Activated T-helper 1 cell treated with Interleukin-2 at 50 U/mL for 16 hours (primary cell): ENCODE results near the gene SMARCD2.
A peak's percentile ranks its signal among the peaks of the same experiment; 100 is the strongest.
"Not testable (repeated sequence)": the region's sequence is repeated elsewhere in the genome, so short reads cannot be mapped to it uniquely, and the experiment has no call there.

Source experiments
- DNase-seq: peaks from one replicate; pipeline ENCODE4 v3.0.0-alpha.2; 2020; ENCODE audit warnings: low read depth

SMARCD2 gene

DNA sequence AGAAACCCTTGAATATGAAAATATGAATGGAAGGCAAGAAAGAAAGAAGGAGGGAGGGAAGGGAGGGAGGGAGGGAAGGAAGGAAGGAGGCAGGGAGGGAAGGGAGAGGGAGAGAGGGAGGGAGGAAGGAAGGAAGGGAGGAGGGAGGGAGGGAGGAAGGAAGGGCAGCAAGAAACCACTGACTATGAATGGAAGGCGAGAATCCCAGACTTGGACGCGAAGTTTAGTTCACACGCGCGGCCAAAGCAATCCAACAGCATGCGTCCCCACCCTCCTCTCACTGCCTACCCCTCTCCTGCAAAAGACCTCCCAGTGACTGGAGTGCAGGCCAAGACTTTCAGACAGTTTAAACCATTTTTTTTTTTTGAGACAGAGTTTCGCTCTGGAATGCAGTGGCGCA lies 7.9 kb upstream of the SMARCD2 start:
- no peak for DNase-seq

GRCh38 chr17:63848834-63849689 lies 6.6 kb upstream of the SMARCD2 start:
- DNase-seq: peak; percentile 87

GRCh38 chr17:63847525-63848249 lies 5.2 kb upstream of the SMARCD2 start:
- no peak for DNase-seq

DNA sequence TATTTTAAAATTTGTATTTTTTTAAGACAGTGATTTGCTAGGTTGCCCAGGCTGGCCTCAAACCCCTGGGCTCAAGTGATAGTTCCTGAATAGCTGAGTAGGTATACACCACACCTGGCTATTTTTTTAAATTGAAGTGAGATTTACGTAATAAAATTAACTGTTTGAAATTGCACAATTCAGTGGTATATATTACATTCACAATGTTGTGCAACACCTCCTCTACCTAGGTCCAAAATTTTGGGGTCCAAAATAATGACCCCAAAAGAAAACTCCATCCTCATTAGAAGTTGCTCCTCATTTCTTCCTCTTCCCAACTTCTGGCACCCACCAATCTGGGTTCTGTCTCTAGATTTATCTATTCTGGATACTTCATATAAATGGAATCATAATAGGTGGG lies 3.0 kb upstream of the SMARCD2 start:
- no peak for DNase-seq

- DNase-seq: no peak
Measured at GRCh38 chr17:63843910-63844677, 1.6 kb upstream of the SMARCD2 start.

GRCh38 chr17:63843387-63843888 lies 953 bp upstream of the SMARCD2 start:
- not testable (repeated sequence) for DNase-seq

- no peak for DNase-seq
Measured at GRCh38 chr17:63842173-63842539, 329 bp downstream of the SMARCD2 start.

GRCh38 chr17:63841350-63842172 lies 924 bp downstream of the SMARCD2 start:
- DNase-seq: no peak

DNA sequence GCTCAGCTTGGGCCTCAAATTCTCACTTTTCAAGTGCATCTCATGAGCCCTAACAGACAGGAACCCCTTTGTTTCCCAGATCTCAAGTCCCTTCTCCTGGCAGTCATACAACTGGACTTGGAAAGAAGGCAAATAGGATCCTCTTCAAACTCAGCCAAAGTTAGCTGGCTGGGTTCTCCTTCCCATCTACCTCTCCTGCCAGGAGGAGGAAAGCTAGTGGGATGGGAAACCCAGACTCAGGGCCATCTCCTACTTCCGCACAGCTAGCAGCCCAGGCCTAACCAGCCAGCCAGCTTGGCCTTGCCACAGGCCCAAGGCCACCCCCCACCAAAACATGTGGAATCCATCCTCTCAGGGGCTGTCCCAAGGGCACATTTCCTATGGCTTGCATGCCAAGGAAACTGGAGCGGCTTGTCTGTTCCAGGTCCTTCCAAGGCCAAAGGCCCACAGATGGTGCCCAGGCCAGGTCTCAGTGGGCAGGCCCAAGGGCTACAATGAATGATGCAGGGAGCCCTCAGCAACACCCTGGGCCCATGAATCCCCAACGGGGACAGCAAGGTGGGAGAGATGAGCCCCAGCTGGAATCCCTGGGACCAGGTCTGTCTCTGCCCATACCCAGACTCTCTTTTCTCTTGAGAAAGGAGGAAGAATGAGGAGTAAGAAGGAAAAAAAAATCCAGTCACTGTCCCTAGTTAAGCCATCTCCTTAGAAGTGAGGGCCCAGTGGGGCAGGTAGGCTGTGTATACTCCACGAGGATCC lies 1.7 kb downstream of the SMARCD2 start:
- no peak for DNase-seq

DNA sequence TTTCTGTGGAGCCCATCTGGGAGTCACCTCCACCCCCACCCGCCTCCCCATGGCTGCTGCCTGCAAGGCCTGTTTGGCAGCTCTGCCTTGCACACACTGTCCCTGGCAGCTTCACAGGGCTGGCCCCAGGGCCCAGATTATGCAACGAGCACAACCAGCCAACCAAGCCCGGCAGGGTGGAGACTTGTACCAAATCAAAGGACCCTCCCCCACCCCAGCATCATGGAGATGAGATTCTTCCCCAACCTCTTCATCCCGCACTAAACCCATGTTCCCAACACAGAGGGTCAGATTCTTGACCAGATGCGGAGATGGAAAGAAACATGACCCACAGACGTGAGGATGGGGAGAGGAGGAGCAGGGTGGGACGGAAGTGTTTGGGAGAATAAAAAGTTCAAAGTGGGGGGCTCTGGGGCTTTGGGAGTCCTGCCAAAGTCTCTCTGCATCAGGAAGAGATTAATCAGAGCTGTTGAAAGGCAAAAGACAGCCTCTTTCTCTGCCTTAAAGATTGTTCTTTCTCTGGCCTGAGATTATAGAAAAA lies 3.8 kb downstream of the SMARCD2 start:
- DNase-seq: no peak

- DNase-seq: no peak
Measured at GRCh38 chr17:63837962-63838600, 4.4 kb downstream of the SMARCD2 start.

DNA sequence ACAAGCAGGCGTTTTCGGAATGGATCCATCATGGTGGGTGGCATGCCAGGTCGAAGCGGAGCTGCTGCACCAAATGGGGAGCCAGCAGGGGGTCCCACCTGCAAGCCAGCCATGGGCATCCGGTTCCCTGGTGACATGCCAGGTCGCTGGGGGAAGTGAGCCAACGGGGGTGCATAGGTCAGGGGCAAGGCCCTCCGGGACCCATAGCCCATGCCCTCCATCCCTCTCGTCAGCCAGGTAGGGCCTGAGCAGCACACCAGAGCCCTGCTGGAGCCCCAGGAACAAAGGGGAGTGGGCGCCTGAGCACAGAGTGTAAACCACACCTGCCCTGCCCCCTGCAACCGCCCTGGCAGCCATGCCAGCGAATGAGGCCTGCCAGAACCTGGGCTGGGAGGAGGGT lies 5.0 kb downstream of the SMARCD2 start:
- DNase-seq: no peak

DNA sequence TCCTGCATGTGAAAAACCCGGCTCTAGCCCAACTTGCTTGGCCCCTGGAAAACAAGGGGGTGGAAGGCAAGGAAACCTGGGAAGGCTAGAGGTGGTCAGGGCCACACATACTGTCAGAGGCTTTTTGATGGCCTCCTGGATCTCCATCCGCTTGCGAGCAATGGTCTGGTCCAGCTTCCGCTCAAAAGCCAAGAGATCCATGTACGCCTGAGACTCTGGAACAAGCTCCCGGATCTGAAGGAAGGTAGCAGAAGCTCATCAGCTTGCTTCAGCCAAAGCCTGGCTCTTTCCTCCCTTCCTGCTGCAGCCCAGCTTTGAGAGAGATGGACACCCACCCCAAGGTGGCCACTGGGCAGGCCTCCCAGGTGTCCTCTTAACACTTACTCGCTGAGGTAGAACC lies 5.7 kb downstream of the SMARCD2 start:
- DNase-seq: no peak

DNA sequence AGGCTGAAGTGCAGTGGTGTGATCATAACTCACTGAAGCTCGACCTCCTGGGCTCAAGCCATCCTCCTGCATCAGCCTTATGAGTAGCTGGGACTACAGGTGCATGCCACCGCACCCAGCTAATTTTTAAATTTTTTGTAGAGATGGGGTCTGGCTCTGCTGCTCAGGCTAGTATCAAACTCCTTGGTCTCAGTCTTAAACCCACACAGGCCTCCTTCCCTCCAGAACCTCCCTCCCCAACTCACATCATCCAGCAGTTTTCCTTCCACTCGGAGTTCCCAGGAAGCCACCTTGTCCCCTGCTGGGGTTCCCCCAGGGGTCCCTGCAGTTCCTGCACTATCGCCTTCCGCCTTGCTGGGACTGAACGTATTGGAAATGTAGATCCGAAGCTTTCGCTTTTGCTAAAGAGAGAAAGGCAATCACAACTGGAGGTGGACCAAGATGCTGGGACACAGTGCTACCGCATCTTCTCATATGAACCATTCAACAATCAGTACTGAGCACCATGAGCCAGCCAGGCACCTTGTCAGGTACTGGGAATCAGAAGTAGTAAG lies 7.2 kb downstream of the SMARCD2 start:
- no peak for DNase-seq

DNA sequence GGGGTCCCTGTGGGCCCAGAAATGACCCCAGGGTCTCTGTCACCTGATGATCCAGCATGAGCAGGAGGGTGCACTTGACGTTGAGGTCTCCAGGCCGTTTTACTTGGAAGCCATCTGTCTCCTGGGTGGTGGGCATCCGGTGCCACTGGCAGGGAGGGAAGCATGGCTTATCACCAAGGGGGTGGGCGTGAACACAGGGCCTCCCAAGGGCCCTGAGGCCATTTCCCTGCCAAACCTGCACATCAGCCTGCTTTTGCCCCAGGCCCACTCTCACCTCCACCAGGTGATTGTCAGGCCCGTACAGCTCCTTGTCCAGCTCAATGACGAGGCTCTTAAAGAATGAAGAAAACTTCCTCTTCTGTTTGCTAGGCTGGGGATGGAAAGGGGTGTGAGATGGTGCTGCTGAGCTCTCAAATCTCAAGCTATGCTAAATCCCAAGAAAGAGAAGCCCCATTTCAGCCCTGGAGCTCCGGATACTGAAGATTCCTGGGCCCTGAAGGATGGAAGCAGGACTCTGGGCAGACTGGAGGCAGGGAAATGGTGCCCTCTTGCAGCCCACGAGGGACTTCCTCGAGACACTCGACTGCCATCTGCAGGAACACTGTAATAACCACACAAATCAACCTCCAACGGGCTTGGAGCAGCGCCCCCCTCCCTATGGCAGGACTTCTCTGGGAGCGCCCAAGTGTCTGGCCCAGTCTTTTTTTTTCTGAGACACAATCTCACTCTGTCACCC lies 7.9 kb downstream of the SMARCD2 start:
- peak; percentile 49 for DNase-seq

GRCh38 chr17:63833741-63834373 lies 8.6 kb downstream of the SMARCD2 start:
- DNase-seq: no peak

- no peak for DNase-seq
Measured at GRCh38 chr17:63833026-63833740, 9.3 kb downstream of the SMARCD2 start.

DNA sequence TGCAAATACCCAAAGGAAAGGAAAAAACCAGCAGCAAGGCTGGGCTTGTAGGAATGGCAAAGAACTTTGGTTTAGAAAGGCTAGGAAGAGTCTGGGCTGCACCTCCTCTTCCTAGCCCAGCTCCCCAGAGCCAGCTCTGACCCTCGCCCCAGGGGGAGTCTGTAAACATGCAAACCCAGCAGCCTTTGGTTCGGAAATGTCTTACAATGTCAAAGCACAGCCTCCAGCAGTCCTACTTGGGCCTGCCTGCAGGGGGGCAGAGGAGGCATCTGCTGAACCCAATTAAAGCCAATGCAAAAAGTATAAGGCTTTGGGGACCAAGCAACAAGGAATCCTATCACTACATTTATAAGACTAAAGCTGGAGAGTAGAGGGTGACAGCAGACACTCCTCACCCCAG lies 10.0 kb downstream of the SMARCD2 start:
- DNase-seq: no peak
